MM.1S (cell line): ENCODE results near the gene PDE4C.

Experiments used
- EZH2 ChIP-seq: fragments of 300-600 bp; sonication (generic); optimal IDR thresholded peaks from 2 replicates; pipeline ENCODE3; 2017; ENCODE audit warnings: low read depth, mild to moderate bottlenecking, antibody characterized with exemption, low read length, mixed read lengths
- TF ChIP-seq, protein P1 (sequence below): fragments of 300-600 bp; sonication (generic); IDR thresholded peaks from 2 replicates; pipeline ENCODE4 v1.5.1; 2016; ENCODE audit warnings: antibody characterized with exemption, low read length, mixed read lengths

DNA sequence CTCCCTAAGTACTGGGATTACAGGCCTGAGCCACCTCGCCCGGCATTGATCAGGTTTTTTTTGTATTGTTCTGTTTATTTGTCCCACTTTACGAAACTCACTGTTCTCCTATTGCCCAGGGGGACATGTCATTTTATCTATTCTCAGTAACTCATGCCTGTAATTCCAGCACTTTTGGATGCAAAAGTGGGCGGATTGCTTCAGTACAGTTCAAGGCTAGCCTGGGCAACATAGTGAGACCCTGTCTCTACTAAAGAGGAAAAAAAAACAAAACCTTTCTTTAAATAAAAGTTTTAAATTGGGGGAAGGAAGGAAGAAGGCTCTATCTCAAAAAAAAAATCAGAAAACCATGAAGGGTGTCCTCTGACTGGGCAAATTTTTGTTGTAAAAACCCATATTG is 36.0 kb downstream of the PDE4C start:
- TF ChIP-seq, protein P1, sequence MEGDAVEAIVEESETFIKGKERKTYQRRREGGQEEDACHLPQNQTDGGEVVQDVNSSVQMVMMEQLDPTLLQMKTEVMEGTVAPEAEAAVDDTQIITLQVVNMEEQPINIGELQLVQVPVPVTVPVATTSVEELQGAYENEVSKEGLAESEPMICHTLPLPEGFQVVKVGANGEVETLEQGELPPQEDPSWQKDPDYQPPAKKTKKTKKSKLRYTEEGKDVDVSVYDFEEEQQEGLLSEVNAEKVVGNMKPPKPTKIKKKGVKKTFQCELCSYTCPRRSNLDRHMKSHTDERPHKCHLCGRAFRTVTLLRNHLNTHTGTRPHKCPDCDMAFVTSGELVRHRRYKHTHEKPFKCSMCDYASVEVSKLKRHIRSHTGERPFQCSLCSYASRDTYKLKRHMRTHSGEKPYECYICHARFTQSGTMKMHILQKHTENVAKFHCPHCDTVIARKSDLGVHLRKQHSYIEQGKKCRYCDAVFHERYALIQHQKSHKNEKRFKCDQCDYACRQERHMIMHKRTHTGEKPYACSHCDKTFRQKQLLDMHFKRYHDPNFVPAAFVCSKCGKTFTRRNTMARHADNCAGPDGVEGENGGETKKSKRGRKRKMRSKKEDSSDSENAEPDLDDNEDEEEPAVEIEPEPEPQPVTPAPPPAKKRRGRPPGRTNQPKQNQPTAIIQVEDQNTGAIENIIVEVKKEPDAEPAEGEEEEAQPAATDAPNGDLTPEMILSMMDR = no peak
- TF ChIP-seq EZH2 = no peak
